HG02884 (cell line): ENCODE results near the gene RAB11FIP3.

Source experiments
- ATAC-seq: cut with Tn5 transposase; IDR thresholded peaks from one replicate; pipeline ENCODE4 v1.9.1; 2021; ENCODE audit warnings: mild to moderate bottlenecking, moderate library complexity; ENCODE audit not compliant: unreplicated experiment

The RAB11FIP3 gene

GRCh38 chr16:563072-563644 is 137.7 kb downstream of the RAB11FIP3 start:
- no peak for ATAC-seq

- no peak for ATAC-seq
These were observed 139.4 kb downstream of the RAB11FIP3 start for GRCh38 chr16:564690-565418.

- ATAC-seq: no peak
These were observed 140.2 kb downstream of the RAB11FIP3 start for GRCh38 chr16:565419-566330.

GRCh38 chr16:566475-567372 is 141.3 kb downstream of the RAB11FIP3 start, which contains the start of gene NHLRC4:
NHLRC4 (plus strand) TSS chr16:567005; CDS start chr16:568048, 1,043 bp downstream.
- ATAC-seq: peak; percentile 47

GRCh38 chr16:567373-568256 is 142.2 kb downstream of the RAB11FIP3 start:
- ATAC-seq: no peak

- ATAC-seq: no peak
These were observed 143.2 kb downstream of the RAB11FIP3 start for GRCh38 chr16:568401-569258.

- no peak for ATAC-seq
These were observed 144.2 kb downstream of the RAB11FIP3 start, which contains the start of gene PIGQ for GRCh38 chr16:569445-570254. PIGQ (plus strand) TSS chr16:569968; CDS start chr16:574075, 4,107 bp downstream.
